ENCODE data around the gene CRIP2. TPM values are rescaled to one million over a fixed set of nuclear protein-coding genes. Genes with fewer than 3 reads are reported as not detected.

The CRIP2 gene
- total and polyA plus RNA-seq, 2 experiments from 2014 or later = 3.4 to 9.6 TPM

- Mint-ChIP-seq H3K27ac (no peak overlapping the region), H3K27me3 (ENCODE audit: insufficient read depth, low read depth, poor library complexity) (peaks cover 4% of the 10 kb centered on the region), H3K9me3 (no peaks in the 10 kb centered on the region; the same call in 2 of the 3 replicates), H3K36me3 (ENCODE audit: low read depth) (peaks cover 55% of the 10 kb centered on the region), H3K4me3 (no peak overlapping the region; the same call in 2 of the 3 replicates), H3K4me1 (peaks cover 9% of the 10 kb centered on the region)
- ATAC-seq (peak; percentile 20), DNase-seq (ENCODE audit: low spot score) (no peak)
- H2AFZ ChIP-seq = no peak overlapping the region
- H3K36me3 ChIP-seq (ENCODE audit: insufficient read depth) = no peaks in the 10 kb centered on the region
- no peak overlapping the region for H3K4me3 ChIP-seq
- no peaks in the 10 kb centered on the region for H3K9me2 ChIP-seq (ENCODE audit: insufficient read depth)
- H3F3A ChIP-seq (replicated peaks; ENCODE audit: low read depth) = no peaks in the 10 kb centered on the region
- H3K27ac ChIP-seq (ENCODE audit: low read depth) = no peak overlapping the region
- peaks cover 98% of the 10 kb centered on the region for H3K79me2 ChIP-seq (replicated peaks; ENCODE audit: insufficient read depth)
- H4K20me1 ChIP-seq (replicated peaks; ENCODE audit: insufficient read depth) = peaks cover 79% of the 10 kb centered on the region
- peaks cover under 1% of the 10 kb centered on the region for H3K4me1 ChIP-seq (ENCODE audit: insufficient read depth)
- H3K4me2 ChIP-seq = no peak overlapping the region
- no peaks in the 10 kb centered on the region for H3K27me3 ChIP-seq (ENCODE audit: insufficient read depth)
- no peak for TF ChIP-seq REST (IDR thresholded peaks at IDR 0.05; ENCODE audit: unreplicated experiment)
- TF ChIP-seq JUNB (IDR thresholded peaks at IDR 0.05; ENCODE audit: unreplicated experiment) = no peak
- TF ChIP-seq NANOG (IDR thresholded peaks at IDR 0.05; ENCODE audit: borderline replicate concordance) = no peak
Observed at GRCh38 chr14:105426416-105427130, 48.0 kb upstream of the CRIP2 start.

GRCh38 chr14:105427412-105427811 lies 47.2 kb upstream of the CRIP2 start:
- no peak overlapping the region for H3K4me3 Mint-ChIP-seq
- peaks cover 5% of the 10 kb centered on the region for H3K4me1 Mint-ChIP-seq
- Histone ChIP-seq H3K27me3 (ENCODE audit: insufficient read depth) (no peaks in the 10 kb centered on the region), H2AFZ (no peak overlapping the region), H3K79me2 (replicated peaks; ENCODE audit: insufficient read depth) (peaks cover 98% of the 10 kb centered on the region), H3K4me3 (no peak overlapping the region), H3K36me3 (ENCODE audit: insufficient read depth) (no peaks in the 10 kb centered on the region), H3K9me2 (ENCODE audit: insufficient read depth) (no peaks in the 10 kb centered on the region), H4K20me1 (replicated peaks; ENCODE audit: insufficient read depth) (peaks cover 86% of the 10 kb centered on the region), H3K4me1 (ENCODE audit: insufficient read depth) (peaks cover 1% of the 10 kb centered on the region; the same call in 1 of the 2 replicates), H3F3A (replicated peaks; ENCODE audit: low read depth) (no peaks in the 10 kb centered on the region), H3K4me2 (no peak overlapping the region), H3K27ac (ENCODE audit: low read depth) (no peak overlapping the region)
- H3K27ac Mint-ChIP-seq = no peak overlapping the region
- peaks cover 55% of the 10 kb centered on the region for H3K36me3 Mint-ChIP-seq (ENCODE audit: low read depth)
- no peak for ATAC-seq
- H3K27me3 Mint-ChIP-seq (ENCODE audit: insufficient read depth, low read depth, poor library complexity) = peaks cover 4% of the 10 kb centered on the region
- no peak for DNase-seq (ENCODE audit: low spot score)
- H3K9me3 Mint-ChIP-seq = no peaks in the 10 kb centered on the region; the same call in 2 of the 3 replicates
- TF ChIP-seq EZH2 (IDR thresholded peaks at IDR 0.05; ENCODE audit: low read depth, unreplicated experiment) (no peak), CTCF (conservative IDR thresholded peaks at IDR 0.05; ENCODE audit: low read depth in 2 of 2) (no peak), ZNF462 (CRISPR knock-in tag; IDR thresholded peaks at IDR 0.05) (no peak), ZNF331 (CRISPR knock-in tag; IDR thresholded peaks at IDR 0.05; ENCODE audit: low read depth) (no peak), CREB1 (CRISPR knock-in tag; IDR thresholded peaks at IDR 0.05; ENCODE audit: low read depth) (no peak), STAT1 (IDR thresholded peaks at IDR 0.05; ENCODE audit: unreplicated experiment) (no peak)

All from GM23338 (cell line).